Activated CD4-positive, alpha-beta T cell treated with anti-CD3 and anti-CD28 coated beads, Interleukin-2, Interleukin-6, amounts not matched to agents 100 ng/mL and 50 ng/mL, durations not matched to agents 16 hours and 8 hours (primary cell): ENCODE results near the gene GDI1.

Experiments
- DNase-seq: peaks from one replicate; pipeline ENCODE4 v3.0.0-alpha.2; 2020

Gene GDI1

GRCh38 chrX:154439841-154440240 lies 2.9 kb downstream of the GDI1 start:
- no peak for DNase-seq

GRCh38 chrX:154440623-154441357 lies 3.8 kb downstream of the GDI1 start:
- DNase-seq: no peak

- no peak for DNase-seq
Measured at GRCh38 chrX:154441564-154441963, 4.6 kb downstream of the GDI1 start.

- no peak for DNase-seq
Measured at GRCh38 chrX:154441984-154442707, 5.2 kb downstream of the GDI1 start.

- no peak for DNase-seq
Measured at GRCh38 chrX:154443479-154443910, 6.5 kb downstream of the GDI1 start.

GRCh38 chrX:154443992-154444754 lies 7.2 kb downstream of the GDI1 start, which contains the start of gene FAM50A:
Gene FAM50A (plus strand): TSS chrX:154444141. CDS start chrX:154444236, 95 bp downstream.
- peak; percentile 79 for DNase-seq

- no peak for DNase-seq
Measured at GRCh38 chrX:154444755-154445246, 7.8 kb downstream of the GDI1 start.

- no peak for DNase-seq
Measured at GRCh38 chrX:154445776-154446175, 8.8 kb downstream of the GDI1 start.

GRCh38 chrX:154446430-154446829 lies 9.5 kb downstream of the GDI1 start:
- DNase-seq: no peak

GRCh38 chrX:154448484-154448883 lies 11.5 kb downstream of the GDI1 start:
- DNase-seq: no peak

GRCh38 chrX:154449618-154450017 lies 12.7 kb downstream of the GDI1 start:
- no peak for DNase-seq

- DNase-seq: no peak
Measured at GRCh38 chrX:154450312-154450711, 13.4 kb downstream of the GDI1 start.

- no peak for DNase-seq
Measured at GRCh38 chrX:154452823-154453222, 15.9 kb downstream of the GDI1 start.

GRCh38 chrX:154457491-154458115 lies 20.6 kb downstream of the GDI1 start:
- peak; percentile 55 for DNase-seq

- peak; percentile 57 for DNase-seq
Measured at GRCh38 chrX:154458116-154458953, 21.4 kb downstream of the GDI1 start, which contains the start of gene PLXNA3. Gene PLXNA3 (plus strand): TSS chrX:154458281. CDS start chrX:154460184, 1,903 bp downstream.

- peak; percentile 33 for DNase-seq
Measured at GRCh38 chrX:154458954-154459778, 22.2 kb downstream of the GDI1 start.

GRCh38 chrX:154459832-154460231 lies 22.9 kb downstream of the GDI1 start:
- no peak for DNase-seq

GRCh38 chrX:154460326-154460725 lies 23.4 kb downstream of the GDI1 start:
- no peak for DNase-seq

- no peak for DNase-seq
Measured at GRCh38 chrX:154462396-154462795, 25.4 kb downstream of the GDI1 start.

GRCh38 chrX:154463611-154464220 lies 26.8 kb downstream of the GDI1 start:
- no peak for DNase-seq
